DND-41 (cell line): Measurements from ENCODE around the gene PCDHGA1.

Source experiments
- ATAC-seq: fragments of 200-7000 bp; cut with Tn5 transposase; 3 replicates; pipeline ENCODE4 v1.9.1; 2021; ENCODE audit warnings: low read depth; ENCODE audit not compliant: insufficient read depth
- DNase-seq: peaks from one replicate; pipeline ENCODE4 v3.0.0-alpha.2; 2020
- H2AFZ ChIP-seq: 2 replicates; pipeline ENCODE4 v1.6.0; 2012; ENCODE audit warnings: low read depth, low read length
- H3K27ac ChIP-seq: 2 replicates; pipeline ENCODE4 v1.5.1; 2012; ENCODE audit warnings: low read length, inconsistent platforms
- H3K27me3 ChIP-seq: fragments of 200-600 bp; sonication (generic); 2 replicates; pipeline ENCODE4 v1.6.0; 2012; ENCODE audit warnings: low read length, mild to moderate bottlenecking, inconsistent platforms; ENCODE audit not compliant: insufficient read depth, poor library complexity
- H3K36me3 ChIP-seq: 2 replicates; pipeline ENCODE4 v1.5.1; 2012; ENCODE audit warnings: low read length, inconsistent platforms; ENCODE audit not compliant: insufficient read depth
- H3K4me1 ChIP-seq: 2 replicates; pipeline ENCODE4 v1.5.1; 2012; ENCODE audit warnings: mild to moderate bottlenecking, low read length; ENCODE audit not compliant: insufficient read depth
- H3K4me2 ChIP-seq: 2 replicates; pipeline ENCODE4 v1.6.0; 2012; ENCODE audit warnings: mild to moderate bottlenecking, moderate library complexity, low read length, inconsistent platforms; ENCODE audit not compliant: insufficient read depth
- H3K4me3 ChIP-seq, 2 experiments: fragments of 200-600 bp in 1 of 2; shearing (Covaris generic) in 1 of 2; 2 replicates each; pipeline ENCODE4 v1.5.1; 2012 to 2016; ENCODE audit warnings: inconsistent platforms in 2 of 2, low read length in 2 of 2, mild to moderate bottlenecking in 2 of 2, low read depth in 1 of 2, moderate library complexity in 1 of 2
- H3K79me2 ChIP-seq: 2 replicates; pipeline ENCODE4 v1.6.0; 2012; ENCODE audit warnings: low read length, inconsistent platforms; ENCODE audit not compliant: insufficient read depth
- H3K9ac ChIP-seq: 2 replicates; pipeline ENCODE4 v1.6.0; 2012; ENCODE audit warnings: low read depth, mild to moderate bottlenecking, inconsistent platforms, low read length, moderate library complexity
- H3K9me3 ChIP-seq: 2 replicates; pipeline ENCODE4 v1.5.1; 2012; ENCODE audit warnings: low read length, moderate library complexity, mild to moderate bottlenecking, inconsistent platforms; ENCODE audit not compliant: insufficient read depth, severe bottlenecking
- H4K20me1 ChIP-seq: 2 replicates; pipeline ENCODE4 v1.6.0; 2012; ENCODE audit warnings: low read length; ENCODE audit not compliant: insufficient read depth
- EZH2 ChIP-seq: IDR thresholded peaks from 3 replicates; pipeline ENCODE4 v1.6.1; 2012; ENCODE audit warnings: borderline replicate concordance, low read depth, mild to moderate bottlenecking, moderate library complexity, low read length, inconsistent platforms; ENCODE audit not compliant: severe bottlenecking
- TF ChIP-seq, protein P1 (sequence below): IDR thresholded peaks from 2 replicates; pipeline ENCODE4 v1.5.1; 2012; ENCODE audit warnings: borderline replicate concordance, low read length, moderate library complexity, mild to moderate bottlenecking; ENCODE audit not compliant: poor library complexity, severe bottlenecking; ENCODE audit errors: extremely low read depth

PCDHGA1 gene

DNA sequence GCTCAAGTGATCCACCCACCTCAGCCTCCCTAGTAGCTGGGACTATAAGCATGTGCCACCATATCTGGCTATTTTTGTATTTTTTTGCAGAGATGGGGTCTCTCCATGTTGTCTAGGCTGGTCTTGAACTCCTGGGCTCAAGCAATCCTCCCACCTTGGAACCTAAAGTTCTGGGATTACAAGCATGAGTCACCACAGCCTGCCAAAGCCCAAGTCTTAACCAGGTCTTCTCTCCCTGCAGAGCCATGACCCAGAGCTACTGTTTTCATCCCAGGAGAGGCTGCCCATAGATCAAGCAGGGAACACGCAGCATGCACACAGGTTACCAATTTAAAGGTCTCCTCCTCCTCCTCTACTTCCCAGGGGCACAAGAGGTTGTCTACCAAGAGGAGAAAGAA lies 188.3 kb downstream of the PCDHGA1 start:
- H3K4me2 ChIP-seq, result no peak overlapping the region
- DNase-seq (no peak), ATAC-seq (no peak)
- H3K4me1 ChIP-seq, result no peaks in the 10 kb centered on the region
- no peak overlapping the region for H2AFZ ChIP-seq
- H4K20me1 ChIP-seq, result peaks cover 2% of the 10 kb centered on the region; the same call in 1 of the 2 replicates
- H3K9ac ChIP-seq, result no peak overlapping the region
- no peaks in the 10 kb centered on the region for H3K27me3 ChIP-seq
- TF ChIP-seq EZH2, result no peak
- TF ChIP-seq, protein P1, sequence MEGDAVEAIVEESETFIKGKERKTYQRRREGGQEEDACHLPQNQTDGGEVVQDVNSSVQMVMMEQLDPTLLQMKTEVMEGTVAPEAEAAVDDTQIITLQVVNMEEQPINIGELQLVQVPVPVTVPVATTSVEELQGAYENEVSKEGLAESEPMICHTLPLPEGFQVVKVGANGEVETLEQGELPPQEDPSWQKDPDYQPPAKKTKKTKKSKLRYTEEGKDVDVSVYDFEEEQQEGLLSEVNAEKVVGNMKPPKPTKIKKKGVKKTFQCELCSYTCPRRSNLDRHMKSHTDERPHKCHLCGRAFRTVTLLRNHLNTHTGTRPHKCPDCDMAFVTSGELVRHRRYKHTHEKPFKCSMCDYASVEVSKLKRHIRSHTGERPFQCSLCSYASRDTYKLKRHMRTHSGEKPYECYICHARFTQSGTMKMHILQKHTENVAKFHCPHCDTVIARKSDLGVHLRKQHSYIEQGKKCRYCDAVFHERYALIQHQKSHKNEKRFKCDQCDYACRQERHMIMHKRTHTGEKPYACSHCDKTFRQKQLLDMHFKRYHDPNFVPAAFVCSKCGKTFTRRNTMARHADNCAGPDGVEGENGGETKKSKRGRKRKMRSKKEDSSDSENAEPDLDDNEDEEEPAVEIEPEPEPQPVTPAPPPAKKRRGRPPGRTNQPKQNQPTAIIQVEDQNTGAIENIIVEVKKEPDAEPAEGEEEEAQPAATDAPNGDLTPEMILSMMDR, result no peak
- peaks cover 99% of the 10 kb centered on the region for H3K36me3 ChIP-seq
- no peak overlapping the region for H3K4me3 ChIP-seq
- H3K9me3 ChIP-seq, result no peaks in the 10 kb centered on the region
- no peak overlapping the region for H3K27ac ChIP-seq
- H3K79me2 ChIP-seq, result no peaks in the 10 kb centered on the region

DNA sequence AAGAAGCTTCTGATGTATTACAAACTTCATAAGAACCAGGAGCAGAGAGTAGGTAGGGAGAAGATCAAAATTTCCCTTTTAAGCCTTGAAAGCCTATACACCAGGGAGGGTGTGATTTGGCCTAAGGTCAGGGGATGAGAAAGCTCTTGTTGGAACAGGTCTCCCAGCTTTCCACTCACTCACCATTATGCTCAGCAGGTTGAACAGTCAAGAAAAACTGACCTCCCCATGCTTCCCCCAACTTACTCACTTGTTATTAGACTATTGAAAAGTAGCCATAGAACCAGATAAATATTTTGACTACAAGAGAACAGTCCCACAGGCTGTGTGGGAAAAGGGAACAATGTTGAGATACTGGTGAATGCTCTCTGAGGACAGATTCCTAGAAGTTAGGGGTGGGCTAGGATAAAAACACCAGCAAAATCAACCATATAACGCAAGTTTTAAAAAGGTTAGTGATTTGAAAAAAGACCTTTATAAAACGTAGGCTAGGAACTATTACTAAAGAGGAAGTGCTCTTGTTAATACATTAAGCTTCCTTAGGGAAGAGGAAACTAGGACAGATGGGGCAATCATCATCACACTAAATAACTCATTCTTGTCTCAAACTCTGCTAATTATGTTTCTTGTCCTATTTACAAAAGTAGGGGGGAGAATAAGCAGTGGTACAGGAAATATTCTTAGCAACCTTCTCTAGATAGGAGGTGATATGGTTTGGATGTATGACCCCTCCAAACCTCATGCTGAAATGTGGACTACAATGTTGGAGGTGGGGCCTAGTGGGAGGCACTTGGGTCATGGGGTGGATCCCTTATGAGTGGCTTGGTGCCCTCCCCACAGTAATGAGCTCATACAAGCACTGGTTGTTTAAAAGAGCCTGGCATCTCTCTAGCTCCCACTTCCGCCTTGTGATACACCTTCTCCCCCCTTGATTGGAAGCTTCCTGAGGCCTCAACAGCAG lies 189.6 kb downstream of the PCDHGA1 start:
- Histone ChIP-seq H3K36me3 (peaks cover 99% of the 10 kb centered on the region), H2AFZ (no peak overlapping the region), H4K20me1 (peaks cover 2% of the 10 kb centered on the region; the same call in 1 of the 2 replicates), H3K4me3 (no peak overlapping the region), H3K9ac (no peak overlapping the region), H3K27me3 (no peaks in the 10 kb centered on the region), H3K9me3 (no peaks in the 10 kb centered on the region), H3K4me2 (no peak overlapping the region), H3K4me1 (no peaks in the 10 kb centered on the region), H3K27ac (no peak overlapping the region), H3K79me2 (no peaks in the 10 kb centered on the region)
- ATAC-seq (no peak), DNase-seq (no peak)
- TF ChIP-seq, protein P1, result no peak
- no peak for TF ChIP-seq EZH2

DNA sequence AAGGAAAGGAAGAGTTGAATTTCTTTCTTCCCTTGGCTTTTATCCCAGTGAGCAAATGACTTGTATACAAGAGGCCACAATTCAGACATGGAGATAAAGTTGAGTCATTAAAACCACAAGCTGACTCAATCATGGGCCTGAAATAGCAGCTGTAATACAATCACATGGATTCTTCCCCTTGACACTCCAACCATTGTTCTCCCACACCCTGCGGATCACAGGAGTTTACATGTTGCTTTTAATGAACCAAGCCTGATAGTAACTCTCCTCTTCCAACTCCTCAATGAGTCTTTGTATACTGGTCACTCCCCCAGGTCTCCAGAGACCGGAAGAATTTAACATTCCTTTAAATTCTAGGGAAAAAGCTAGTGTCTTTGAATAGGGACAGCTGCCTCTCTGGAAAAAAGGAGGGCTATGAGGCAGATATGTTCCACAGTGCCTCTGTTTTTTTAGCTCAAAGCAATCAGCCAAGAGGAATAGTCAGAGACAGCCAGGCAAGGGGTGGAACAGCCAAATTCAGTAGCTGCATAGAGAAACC lies 191.0 kb downstream of the PCDHGA1 start:
- Histone ChIP-seq H3K9me3 (no peaks in the 10 kb centered on the region), H3K27me3 (no peaks in the 10 kb centered on the region), H3K4me3 (no peak overlapping the region), H3K4me1 (no peaks in the 10 kb centered on the region), H4K20me1 (no peaks in the 10 kb centered on the region), H3K27ac (no peak overlapping the region), H3K79me2 (no peaks in the 10 kb centered on the region), H3K36me3 (peaks cover 99% of the 10 kb centered on the region), H3K9ac (no peak overlapping the region), H3K4me2 (no peak overlapping the region), H2AFZ (no peak overlapping the region)
- ATAC-seq (no peak), DNase-seq (no peak)
- no peak for TF ChIP-seq EZH2
- TF ChIP-seq, protein P1, result no peak
